Measurements from ENCODE around the gene ARMS2.

Gene ARMS2

DNA sequence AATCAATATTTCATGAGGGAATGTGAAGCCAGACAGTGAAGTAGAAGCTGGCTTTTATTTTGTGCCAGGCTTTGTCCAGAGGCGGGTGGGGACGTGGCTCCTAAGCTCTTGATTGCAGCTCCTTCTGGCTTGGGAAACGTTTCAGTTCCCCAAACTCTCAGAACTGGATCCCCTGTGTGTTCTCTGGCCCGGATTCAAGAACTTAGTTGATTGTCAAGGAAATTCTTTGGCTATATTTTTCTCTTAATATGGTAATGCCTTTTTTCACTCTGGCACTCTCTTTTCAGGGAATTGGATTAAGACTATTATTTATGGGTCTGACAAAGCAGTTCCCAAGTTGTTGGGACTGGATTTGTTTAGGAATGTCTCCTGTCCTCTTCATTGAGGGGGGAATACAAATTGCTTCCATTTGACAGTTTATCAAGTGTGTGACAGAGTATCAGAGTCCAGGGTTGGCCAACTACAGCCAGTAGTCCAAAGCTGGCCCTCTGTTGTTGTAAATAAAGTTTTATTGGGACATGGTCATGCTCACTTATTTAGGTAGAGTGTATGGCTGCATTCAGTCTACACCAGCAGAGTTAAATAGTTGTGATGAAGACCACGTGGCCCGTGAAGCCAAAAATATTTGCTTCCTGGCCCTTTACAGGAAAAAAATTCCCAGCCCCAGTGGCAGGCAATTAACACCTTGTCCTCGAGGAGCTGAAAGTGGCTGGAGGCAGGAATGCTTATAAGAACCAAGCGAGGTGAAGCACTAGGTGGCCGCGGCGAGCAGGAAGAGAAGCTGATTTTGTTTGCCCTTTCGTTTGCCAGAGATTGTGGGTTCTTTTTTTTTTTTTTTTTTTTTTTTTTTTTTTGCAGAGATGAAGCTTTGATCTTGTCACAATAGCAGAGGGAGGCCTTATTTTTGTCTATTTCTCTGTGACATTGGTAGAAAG is 41.2 kb downstream of the ARMS2 start:
- no peak for DNase-seq

DNA sequence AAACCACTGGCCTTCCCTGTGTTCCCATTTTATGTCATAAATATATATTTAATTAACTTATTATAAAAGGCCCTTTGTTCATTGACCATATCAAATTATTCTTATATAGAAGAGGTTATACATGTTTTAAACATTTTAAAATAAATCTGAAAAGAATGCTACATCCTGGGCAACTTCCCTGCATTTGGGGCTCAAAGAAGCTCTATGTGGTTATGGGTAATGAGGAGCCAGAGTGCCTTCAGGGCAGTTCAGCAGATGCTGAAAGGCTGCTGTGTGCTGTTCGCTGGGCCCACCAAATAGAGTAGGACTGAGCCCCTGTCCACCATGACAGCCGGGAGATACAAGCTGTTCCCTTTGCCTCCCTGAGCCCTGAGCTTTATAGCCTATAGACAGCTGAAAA is 42.8 kb downstream of the ARMS2 start:
- no peak for DNase-seq

DNA sequence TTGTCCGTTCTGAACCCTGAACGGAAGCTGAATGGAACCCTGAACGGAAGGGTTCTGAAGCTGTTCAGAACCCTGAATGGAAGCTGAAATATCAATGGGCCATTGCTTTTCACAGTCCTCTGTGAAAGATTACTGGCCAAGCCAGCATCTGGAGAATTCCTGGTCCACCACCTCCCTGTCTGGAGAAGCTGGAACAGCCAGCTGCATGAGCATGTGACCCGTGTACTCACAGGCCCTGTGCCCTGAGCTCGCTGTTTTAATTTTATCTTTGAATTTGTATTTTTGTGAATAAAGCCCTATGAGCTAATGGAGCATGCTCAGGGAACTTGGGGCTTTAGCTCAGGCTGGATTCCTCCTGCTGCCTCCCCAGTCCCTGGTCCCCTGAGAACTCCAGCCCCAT is 44.1 kb downstream of the ARMS2 start:
- DNase-seq, result no peak

DNA sequence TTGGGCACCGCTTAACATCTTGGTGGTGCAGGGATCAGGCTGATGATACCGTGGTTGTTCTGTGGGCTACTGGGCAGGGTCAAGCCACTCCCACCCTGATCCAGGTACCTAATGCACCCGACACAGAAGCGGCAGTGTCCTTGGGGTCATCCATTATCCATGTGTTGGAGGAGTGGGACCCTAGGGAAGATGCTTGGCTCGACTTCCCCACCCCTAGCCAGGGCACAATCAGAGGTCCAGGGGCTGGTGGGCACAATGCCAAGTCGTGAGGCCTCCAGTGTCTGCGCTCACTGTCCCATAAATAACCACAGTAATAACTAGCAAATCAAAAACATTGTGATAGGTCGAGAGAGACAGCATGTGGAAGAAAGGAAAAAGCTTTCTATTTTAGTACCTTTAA is 44.6 kb downstream of the ARMS2 start:
- DNase-seq, result no peak

DNA sequence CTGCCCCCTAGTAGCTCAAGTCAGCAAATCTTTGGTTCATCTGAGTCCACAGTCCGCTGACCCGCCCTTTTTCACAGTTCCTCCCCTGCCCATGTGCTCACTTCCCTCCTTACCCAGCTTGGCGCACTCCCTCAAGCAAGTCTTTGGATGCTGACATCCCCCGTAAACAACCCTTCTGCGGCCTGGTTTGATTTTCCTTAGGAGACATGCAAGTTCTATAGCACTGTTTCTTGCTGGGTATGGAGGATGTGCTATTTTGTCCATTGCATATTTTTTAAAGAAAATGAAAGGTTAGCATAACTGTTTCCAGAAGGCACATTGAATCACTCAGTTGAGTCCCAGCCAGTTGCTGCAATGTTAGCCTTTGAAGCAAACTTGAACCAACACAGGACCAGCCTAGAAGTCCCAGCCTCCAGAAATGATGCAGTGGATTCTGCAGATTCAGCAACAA is 45.1 kb downstream of the ARMS2 start:
- no peak for DNase-seq

DNA sequence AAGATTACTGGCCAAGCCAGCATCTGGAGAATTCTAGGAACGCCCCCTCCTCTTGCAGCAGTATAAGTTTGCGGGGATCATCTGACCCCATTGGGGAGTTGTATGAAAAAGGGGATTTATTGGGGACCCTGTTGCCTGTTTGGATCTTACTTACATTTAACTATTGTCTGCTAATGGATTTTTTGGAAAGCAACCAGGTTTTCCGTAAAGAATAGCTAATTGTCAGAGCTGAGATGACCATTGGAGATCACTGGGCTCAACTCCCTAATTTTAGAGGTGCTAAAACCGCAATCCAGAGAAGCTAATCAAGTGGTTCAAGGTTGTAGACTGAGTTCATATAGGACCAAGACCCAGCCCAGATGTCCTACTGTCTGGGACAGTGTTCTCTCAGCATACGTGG is 45.7 kb downstream of the ARMS2 start:
- no peak for DNase-seq

DNA sequence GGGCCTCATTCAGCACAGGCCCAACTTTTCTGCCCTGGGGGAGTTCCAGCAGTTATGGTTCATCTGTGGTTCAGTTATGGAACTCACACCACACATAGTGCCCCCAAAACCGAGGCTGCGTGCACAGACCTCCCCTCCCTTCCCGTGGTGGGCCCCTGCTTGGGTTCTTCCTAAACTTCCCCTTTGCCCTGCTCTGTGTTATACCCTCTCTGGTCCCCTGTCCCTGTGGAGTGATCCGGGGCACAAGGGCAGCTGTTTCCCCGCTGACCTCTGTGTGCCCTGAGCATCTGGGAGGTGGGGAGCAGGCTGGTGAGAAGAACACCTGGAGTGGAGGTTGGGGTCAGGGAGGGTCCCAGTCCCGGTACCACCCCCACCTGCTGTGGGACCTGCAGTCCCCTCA is 46.3 kb downstream of the ARMS2 start:
- no peak for DNase-seq

DNA sequence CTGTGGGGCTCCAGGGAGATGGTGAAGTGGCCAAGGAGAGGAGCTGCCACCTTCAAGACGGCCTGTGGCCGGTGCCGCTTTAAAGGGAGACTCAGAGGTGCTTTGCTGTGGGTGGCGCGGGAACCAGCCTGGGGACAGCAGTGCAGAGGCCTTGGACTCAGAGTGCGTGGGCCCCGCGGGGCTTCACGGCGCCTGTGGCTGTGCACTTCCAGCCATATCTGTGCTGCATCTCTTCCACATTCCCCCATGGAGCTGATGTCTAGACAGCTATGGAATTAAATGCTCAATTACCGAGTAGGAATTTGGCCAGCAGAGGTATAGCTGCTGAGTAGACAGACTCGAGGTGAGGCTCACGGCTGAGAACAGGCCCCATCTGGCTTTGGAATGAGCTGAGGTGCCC is 48.6 kb downstream of the ARMS2 start:
- no peak for DNase-seq

DNA sequence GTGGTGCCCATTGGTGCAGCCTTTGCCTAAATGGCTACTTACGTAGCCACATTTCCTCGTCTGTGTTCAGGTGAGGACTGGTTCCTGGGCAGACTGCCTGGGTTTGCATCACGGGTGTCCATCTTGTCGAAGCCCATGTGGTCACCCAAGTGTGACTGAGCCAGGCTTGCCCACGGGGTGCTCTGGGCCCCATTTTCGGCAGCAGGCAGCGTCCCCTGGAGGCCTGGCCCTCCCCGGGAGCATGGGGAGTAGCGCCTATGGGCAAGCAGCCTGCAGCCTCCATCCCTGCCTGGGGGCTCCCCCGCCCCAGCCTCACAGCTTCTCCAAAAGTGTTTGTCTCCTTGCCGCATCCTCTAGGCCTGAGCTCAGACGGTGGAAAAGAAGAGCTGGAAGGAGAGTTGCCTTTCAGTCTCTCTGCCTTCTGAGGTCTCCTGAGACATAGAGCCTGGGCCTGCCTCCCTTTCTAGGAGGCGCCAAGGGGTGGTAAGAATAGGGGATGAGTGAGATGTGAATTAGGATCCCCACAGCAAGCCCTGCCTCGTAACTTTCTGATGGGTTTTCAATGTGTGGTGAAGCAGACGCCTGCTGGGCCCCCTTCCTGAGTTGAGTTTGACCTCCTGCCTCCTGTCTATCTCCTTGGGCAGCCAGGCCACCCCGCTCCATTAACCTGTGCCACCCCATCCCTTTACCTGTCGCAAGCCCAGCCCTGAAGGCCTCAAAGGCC is 49.6 kb downstream of the ARMS2 start:
- DNase-seq, result no peak

DNA sequence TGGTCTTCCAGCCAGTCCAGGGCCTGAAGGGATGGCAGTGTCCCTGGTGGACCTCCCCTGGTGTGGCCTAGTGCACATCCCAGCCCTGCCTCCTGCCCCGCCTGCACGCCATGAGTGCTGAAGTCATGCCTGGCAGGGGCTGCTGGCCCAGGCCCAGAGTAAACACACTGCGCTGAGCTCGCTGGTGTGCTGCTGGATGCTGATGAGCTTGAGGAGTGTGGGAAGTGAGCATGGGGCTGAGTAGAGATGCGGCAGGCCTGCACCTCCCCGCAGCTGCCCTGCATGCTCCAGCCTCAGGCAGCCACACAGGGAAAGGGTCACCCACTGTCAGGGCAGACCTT is 50.1 kb downstream of the ARMS2 start:
- DNase-seq, result no peak

DNA sequence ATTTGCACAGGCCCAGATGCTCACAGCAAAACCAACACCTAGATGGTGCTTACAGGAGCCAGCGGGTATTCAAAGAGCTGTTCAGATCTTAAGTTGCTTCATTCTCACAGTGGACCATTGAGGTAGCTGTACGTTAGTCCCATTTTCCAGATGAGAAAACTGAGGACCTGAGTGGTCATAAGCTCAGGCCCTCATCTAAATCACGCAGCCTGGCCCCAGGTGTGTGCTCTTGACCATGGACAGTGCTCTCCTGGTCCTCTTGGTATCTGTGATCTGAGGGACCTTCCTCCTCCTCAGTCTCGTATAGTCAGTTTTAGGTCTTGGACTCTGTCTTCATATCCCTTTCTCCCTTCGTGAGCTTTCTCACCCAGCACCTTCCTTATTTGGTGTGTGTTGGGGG is 50.6 kb downstream of the ARMS2 start:
- no peak for DNase-seq

DNA sequence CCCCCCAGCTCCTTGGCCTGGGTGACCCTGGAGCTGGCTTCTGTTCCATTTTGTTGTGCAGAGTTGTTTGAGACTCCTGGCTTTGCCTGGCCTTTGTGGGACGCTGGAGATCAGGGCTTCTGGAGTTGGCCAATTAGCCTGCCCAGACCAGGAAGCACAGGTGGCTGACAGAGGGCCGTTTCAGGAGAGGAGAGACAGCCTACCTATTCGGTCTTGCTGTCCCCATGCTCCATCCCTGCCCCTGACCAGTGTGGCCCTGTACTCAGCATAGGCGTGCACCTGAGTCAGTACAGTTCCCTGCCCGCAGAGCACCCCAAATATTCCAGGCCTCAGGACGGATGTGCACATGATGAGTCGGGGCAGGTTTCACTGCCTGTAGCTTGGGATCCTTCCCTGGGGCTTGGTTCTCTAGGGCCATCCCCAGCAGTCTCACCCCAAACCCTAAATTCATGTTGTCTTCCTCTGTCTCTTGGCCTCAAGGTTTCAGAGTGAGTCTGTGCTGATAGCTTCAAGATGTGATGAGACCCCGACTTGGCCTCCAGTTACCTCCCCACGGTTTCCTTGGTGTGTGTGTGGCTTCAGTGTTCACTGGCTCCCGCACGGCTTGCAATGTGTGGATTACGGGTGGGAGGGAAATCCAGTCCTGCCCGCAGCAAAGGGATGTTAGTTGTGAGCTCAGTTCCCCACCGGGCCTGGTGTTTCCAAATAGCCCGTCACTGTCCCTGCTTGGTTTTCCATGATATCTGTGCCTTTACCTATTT is 51.6 kb downstream of the ARMS2 start:
- DNase-seq, result no peak
